ENCODE measurements around the gene DSG2.
"Not testable (repeated sequence)": the region's sequence is repeated elsewhere in the genome, so short reads cannot be mapped to it uniquely, and the experiment has no call there.

DSG2 gene

DNA sequence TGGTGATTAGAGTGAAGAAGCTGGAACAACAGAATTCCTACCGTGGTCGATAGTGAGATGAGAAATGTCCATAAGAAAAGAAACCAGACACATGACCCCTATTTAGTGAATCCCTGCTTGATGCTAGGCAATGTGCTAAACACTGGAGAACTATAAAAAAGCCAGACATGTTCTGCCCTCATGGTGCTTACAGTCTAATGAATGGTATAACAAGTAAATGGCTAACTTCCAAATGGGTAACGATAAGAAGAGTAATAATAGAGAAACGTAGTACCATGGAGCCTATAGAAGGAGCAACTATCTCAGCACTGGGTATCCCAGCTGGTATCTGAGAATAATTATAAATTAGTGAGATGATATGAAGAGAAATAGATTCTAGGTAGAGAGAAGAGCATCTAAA lies 5.0 kb downstream of the DSG2 start:
- DNase-seq = no peak

DNA sequence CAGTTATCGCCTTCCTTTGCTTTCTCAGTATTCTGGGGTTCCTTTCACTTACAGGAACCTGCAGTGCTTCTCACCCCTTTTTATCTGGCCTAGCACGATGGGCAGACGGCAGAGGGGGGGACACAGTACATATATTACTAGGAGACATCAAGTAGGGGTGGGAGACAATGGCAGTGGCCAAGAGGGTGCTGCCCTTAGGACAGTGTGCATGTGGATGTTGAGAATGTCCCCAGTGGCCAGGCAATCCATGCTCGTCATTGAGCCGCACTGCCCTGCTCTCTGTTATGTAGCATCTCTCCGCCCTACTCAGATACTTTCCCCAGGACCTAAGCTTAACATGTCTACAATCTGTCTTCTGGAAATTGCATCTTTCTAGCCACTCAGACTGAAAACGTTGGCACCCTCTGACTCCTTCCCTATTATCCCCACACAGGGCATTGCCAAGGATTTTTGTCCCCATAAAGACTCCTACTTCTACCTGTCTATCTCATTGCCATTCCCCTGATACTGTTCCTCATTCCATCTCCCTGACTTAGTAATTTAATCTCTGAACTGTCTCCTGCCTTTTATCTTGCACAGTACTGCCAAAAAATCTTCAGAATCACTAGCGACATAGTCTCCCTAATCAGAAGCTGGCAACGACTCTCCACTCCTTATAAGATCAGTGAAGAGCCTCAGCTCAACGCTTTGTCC lies 6.6 kb downstream of the DSG2 start:
- no peak for DNase-seq

DNA sequence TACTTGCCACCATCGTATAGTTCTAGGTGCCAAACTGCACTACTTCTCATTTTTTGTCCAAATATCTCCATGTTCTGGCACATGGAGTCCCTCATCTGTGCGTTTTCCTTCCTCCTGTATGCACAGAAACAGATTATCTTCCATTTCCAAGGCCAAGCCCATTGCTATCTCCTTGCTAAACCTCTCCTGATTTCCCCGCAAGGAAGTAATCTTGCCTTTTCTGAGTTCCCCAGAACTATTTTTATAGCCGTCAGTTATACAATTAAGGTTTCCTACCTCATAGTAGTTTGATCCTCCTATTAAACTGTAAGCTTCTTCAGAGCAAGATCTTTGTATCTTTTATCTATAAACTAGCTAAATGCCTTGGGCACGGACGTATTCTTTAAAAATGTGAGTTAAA lies 7.2 kb downstream of the DSG2 start:
- DNase-seq = no peak

DNA sequence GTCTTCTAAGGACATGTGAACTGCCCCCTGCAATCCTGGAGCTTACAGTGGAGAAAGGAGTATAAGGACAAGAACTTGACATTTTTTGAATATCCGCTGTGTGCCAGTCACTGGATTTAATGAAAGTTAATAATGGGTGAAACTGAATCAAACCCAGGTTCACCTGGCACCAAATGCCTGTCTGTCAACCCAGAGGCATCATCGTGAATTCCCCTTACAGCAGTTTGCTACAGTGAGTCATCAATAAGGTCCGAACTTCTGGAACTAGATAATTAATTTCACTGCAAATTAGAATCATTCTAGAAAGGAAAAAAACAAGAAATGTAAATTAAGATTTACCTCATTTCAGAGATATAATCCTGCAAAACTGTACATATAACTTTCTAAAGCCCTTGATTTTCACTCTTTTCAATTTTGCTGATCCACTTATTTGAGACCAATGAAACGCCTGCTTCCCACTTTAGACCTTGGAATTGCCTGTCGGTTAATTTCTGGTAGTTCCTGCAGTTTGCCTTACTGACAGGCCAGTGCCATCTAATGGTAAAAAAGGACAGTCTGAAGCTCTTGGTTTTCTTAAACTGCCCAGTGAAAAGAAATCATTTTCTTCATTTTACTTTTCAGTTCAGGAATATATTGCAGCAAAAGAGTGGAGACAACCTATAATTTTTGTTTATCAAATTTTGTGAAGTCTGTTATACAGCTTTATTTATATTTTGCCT lies 8.2 kb downstream of the DSG2 start:
- no peak for DNase-seq

DNA sequence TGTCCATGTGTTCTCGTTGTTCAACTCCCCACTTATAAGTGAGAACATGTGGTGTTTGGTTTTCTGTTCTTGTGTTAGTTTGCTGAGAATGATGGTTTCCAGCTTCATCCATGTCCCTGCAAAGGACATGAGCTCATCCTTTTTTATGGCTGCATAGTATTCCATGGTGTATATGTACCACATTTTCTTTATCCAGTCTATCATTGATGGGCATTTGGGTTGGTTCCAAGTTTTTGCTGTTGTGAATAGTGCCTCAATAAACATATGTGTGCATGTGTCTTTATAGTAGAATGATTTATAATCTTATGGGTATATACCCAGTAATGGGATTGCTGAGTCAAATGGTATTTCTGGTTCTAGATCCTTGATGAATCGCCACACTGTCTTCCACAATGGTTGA lies 9.1 kb downstream of the DSG2 start:
- DNase-seq = not testable (repeated sequence)

DNA sequence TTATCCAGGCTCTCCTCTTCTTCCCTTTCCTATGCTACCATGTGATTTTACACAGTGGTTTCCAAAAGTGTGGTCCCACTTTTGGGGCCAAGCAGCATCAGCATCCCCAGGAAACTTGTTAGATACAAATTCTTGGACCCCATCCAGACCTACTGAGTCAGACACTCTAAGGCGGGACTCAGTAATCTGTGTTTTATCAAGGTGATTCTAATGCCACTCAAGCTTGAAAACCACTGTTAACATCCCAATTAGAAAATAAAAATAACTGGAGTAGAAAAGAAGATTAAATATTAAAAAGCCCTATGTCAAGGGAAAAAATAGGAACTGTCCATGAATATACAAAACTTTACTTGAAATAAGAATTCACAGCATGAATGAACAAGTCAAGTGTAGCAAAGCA lies 10.8 kb downstream of the DSG2 start:
- no peak for DNase-seq

DNA sequence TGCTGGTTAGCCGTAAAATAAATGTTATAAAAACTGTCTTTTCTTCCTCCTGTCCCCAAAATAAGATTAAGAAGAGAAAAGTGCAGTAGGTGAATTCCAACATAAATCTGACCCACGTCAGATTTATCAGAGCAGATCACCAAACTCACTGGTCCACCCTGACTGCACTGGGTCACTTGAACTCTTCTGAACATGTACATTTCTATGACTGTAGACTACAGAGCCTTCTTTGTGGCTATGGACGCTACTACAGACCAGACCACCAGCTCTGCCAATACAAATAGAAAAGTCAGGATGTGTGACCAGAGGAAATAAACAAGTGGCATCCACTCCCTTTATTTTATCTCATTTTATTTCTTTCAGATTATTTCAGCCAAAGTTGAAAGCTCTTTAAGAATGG lies 11.6 kb downstream of the DSG2 start:
- DNase-seq = no peak

DNA sequence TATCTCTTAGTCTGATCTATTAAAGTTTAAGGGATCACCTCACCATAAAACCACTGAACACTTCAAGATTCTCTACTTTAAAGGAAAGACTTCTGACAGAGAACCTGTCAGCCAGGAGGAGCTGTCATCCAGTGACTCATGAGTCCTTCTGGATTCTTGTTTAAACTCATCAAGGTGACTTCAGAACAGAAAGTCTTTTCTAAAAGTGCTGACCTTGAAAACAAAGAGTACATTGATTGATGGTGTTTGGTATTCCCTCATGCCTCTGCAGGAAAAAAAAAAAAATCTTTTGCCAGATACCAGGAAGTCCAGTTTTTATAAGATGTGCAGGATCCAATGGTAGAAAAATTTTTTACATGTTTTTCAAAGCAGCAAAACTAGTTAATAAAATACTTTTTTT lies 12.3 kb downstream of the DSG2 start:
- no peak for DNase-seq

DNA sequence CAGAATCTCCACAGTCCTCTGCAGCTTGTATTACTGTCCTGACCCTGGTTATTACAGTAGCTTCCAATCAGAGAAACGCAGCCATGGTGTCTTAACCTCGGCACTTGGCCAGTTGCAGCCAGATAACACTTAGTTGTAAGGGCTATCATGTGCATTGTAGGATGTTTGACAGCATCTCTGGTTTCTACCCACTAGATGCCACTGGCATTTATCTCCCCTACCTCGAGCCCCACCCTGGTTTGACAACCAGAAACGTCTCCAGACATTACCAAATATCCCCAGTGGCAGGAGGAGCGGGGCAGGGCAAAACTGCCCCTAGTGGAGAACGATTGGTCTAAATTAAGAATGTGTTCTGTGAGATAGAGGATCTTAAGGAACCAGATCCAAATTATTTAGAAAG lies 13.1 kb downstream of the DSG2 start:
- no peak for DNase-seq

DNA sequence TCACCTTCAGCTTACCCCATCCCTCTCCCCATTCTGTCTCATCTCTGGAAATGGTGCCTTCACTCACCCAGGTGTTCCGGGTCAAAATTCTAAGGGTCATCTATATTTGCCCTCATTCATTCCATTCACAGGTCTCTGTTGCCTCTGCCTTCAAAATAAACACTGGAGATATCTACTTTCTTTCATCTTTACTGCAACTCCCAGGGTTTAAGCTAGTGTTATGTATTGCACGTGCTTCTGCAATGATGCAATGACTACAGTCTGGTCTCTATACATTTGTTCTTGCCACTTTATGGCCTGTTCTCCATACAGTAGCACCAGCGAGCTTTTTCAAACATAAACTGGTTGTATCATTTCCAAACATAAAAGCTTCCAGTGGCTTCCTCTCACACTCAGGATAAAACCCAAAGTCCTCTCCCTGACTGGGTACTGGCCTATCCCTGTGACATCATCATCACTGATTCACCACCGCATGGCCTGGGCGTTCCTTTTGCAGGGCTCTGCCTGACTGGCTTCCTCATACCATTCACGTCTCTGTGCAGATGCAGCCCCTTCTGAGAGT lies 14.3 kb downstream of the DSG2 start:
- no peak for DNase-seq

DNA sequence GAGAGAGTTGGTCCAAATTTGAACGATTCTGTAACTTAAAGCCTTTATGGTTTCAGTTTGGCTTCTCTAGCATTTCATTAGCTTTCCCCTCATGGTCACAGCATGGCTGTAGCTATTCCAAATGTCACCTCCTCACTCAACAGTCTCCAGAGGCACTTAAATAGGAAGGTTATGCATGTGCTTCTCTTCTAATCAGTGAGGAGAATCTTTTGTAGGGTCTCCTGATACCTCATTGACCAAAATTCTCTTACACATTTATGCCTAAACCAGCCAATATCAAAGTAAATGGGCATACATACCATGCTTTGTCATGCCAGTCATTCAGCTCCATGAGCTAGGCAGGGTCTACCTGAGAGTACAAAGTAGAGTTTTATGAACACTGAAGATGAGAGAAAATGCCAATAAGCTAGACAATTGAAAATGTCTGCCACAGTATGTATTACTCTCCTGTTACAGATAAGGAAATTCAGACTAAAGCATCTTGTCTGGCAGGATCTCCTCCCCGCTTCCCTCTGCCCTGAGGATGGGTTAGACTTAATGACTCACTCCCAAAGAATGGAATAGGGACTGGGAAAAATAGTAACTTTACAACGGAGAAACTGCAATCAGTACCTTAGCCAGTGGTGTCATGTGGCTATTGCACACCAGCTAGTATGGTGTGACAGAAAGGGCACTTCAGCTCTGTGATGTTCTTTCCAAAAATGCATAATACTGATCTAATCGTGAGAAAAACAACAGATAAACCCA lies 15.4 kb downstream of the DSG2 start:
- DNase-seq = no peak

DNA sequence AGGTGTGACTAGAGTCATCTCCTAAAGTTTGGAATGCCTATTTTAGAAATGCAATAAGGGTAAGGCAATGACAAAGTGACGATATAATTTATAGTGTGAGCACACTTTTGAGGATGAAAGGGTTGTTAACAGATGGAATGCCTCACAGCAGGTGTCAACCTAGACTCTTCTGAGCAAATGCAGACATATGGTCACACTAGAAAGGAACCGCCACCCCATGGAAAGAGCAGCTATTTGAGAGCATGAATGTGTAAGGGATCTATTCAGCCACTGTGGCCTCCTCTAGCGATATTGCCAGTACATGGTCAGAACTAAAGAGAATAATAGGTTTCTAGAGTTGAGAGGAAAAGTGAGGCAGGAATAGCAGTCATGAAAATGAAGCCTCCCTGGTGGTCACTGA lies 18.5 kb downstream of the DSG2 start:
- DNase-seq = no peak

DNA sequence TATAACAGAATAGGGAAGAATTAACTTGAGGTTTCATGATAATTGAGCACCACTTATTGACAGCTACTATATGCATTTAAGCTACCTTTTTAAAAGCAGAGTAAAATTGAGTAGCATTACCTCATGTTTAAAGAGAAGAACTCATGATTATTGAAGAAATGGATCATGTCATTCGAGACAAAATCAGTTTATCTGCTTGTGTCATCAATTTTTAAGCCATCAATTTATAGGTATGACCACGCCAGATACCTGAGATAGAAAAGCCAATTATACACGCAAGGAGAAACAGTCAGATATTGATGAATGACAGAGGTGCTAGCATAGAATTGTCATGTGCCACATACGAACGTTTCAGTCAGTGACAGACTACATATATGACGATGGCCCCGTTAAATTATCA lies 28.4 kb downstream of the DSG2 start:
- no peak for DNase-seq

DNA sequence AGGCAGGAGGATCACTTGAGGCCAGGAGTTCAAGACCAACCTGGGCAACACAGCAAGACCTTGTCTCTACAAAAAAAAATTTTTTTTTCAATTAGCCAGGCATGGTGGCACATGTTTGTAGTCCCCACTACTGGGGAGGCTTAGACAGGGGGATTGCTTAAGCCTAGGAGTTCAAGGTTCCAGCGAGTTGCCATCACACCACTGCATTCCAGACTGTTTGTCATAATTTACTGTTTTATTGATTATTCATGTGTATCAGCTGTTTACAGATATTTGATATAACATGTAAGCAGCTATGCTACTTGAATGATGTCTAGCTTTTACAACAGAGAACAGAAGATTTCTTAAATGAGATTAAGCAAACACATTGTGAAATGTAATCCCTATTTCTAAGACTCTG lies 35.3 kb downstream of the DSG2 start:
- no peak for DNase-seq

DNA sequence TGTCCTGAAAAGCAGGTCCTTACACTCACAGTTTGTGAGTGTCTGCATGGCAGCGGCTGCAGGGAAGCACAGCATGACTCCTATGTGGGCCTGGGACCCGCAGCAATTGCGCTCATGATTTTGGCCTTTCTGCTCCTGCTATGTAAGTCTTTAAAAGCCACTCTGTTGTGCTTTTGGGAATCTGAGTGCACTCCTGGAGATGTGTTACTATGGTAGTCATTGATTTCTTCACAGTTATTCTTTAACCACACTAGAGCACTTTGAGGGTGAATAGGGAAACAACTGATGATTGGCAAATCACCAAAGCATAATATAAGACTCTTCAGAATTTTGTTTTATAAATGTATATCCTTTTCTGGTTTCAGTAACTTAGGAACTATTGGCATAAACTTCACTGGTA lies 40.9 kb downstream of the DSG2 start:
- DNase-seq = peak; percentile 59

DNA sequence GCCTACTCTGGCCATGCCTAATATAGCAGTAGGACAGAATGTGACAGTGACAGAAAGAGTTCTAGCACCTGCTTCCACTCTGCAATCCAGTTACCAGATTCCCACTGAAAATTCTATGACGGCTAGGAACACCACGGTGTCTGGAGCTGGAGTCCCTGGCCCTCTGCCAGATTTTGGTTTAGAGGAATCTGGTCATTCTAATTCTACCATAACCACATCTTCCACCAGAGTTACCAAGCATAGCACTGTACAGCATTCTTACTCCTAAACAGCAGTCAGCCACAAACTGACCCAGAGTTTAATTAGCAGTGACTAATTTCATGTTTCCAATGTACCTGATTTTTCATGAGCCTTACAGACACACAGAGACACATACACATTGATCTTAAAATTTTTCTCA lies 48.5 kb downstream of the DSG2 start:
- DNase-seq = no peak

DNA sequence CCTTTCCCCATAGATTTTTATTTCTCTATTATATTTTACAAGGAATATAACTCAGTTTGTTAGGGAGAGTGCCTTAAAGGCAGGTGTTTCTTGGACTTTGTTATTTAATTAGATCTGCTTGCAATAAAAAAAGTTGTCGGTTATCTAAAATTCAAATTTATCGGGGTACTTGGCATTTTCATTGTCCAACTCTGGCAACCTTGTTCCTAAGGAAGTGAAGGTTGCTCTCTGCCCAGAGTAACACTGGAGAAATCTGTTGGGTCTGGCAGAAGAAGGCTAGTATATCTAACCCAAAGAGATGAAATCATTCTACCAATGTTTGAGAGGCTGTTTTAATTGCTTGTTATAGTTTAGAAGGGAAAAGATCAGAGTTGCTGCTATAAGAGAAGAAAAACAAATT lies 50.9 kb downstream of the DSG2 start:
- no peak for DNase-seq

DNA sequence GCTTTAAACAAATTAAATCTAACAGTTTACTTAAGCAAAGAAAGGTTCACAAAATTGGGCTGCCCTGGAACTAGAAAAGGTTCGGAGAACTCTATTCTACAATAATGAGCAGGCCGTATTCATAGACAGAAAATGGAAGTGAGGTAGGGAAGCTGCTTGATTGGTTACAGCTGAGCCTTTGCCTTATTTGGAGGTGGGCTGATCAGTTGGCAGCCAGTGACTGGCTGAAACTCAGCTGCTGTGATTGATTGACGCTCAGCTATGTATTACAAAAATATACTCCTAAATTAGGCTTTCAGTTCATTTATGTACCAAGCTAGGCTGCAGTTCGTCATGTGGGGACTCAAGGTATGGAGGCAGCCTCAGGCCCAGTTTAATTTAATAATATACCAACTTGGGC lies 51.4 kb downstream of the DSG2 start:
- DNase-seq = no peak

DNA sequence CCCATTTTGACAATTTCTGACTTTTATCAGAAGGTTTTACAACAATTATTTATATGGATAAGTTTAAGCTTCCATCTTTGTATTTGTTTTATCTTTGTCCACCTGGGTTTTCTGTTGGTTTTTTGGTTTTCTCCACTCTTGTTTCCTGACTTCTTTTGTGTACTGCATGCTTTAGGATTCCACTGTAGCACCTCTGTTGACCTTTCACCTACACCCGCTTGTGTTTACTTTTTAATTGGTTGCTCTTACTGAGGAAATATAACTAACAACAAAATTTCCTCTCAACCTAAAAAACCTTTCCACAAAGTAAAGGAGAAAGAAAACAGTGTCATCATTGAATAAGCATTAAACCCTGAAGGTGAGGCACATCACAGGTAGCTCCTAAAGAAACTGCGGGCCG lies 53.9 kb downstream of the DSG2 start:
- no peak for DNase-seq

DNA sequence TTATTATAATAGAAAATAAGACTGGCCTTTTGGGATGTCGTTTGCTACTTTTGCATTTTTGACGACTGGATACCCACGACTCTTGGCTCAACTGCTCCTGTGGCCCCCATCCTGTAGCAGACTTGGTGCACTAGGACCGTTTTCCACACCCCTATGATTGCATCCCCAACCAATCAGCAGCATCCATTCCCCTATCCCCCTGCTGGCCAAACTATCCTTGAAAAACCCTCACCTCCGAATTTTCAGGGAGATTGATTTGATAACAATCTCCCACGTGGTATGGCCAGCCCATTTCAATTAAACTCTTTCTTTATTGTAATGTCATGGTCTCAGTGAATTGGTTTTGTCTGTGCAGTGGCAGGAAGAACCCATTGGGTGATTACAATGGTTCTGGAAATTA lies 55.8 kb downstream of the DSG2 start:
- no peak for DNase-seq

DNA sequence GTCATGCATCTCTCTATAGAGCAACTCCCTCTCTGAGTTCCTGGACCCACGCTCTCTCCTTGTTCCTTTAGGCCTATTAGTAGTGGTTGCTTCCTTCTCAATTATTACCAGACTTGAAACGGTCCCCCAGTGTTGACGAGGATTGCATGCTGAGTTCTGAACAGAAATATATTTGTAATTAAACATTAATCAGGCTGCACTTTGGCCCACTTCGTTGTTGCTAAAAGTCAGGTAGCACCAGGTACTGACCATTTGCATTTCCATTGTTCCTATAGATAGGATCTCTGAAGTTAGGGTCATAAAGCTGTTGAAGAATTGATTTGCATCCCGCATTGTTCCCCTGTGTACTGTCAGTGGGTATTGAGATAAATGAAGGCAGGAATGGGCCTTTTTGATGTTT lies 56.8 kb downstream of the DSG2 start:
- DNase-seq = no peak

DNA sequence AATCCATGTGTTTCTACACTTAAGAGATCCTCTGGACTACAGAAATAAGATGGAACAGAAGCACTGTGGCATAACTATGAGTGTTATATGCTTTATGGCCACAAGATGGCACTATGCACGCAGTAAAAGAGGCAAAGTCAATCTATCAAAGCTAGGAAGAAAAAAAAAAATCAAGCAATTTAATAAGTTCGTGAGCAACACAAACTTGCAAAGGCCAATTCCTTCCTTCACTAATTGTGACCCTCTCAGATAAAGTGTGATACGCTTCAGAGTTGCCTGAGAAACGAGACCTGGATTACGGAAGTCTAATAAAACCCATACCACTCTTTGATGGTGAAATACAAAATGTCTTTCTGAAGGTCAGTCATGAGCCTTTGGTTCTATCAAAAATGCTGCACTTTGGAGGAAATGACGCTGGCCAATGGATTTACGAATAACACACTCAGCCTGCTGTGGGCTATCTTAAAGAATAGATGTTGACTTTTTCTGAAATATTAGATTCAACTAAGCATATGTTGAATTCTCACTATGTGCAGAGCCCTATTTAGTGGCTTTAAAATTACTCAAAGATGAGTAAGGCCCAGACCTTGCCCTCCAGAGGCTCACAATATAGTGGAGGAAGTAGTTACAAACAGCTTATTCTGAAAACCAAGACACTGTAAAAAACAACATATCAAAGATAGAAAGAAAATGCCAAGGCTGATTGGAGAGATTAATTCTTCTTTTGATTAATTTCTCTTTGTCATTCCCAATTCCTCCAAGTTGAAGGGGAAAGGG lies 58.2 kb downstream of the DSG2 start:
- DNase-seq = peak; percentile 22

DNA sequence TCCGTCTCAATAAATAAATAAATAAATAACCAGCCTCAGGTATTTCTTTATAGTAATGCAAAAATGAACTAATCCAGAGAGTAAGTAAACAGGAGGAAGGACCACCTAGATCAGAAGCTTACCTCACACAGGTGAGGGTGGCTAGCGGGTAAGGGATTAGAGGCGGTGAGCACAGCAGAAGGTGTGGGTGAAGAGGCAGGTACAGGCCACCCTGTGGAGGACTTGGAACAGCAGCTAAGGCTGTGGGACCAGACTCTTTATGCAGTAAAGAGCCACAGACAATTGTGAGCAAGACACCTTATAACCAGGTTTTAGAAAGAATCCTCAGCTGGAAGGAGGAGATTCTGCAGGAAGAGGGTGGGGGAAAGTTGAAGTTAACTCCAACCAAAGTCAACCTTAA lies 59.5 kb downstream of the DSG2 start:
- no peak for DNase-seq
